ENCODE results near the gene ZNF793. TPM values are rescaled to one million over a fixed set of nuclear protein-coding genes. Genes with fewer than 3 reads are reported as not detected.

The ZNF793 gene
- total and polyA plus RNA-seq, 9 of the 15 experiments (the other 6 are each of a cell fraction or from before 2014, with no cell fraction given): 0.02 to 0.04 (median 0.03) TPM; not detected in 6

GRCh38 chr19:37466798-37467607, 39.7 kb upstream of the ZNF793 start, which contains the start of gene ZNF569 (continued):
- TF ChIP-seq, protein P1, sequence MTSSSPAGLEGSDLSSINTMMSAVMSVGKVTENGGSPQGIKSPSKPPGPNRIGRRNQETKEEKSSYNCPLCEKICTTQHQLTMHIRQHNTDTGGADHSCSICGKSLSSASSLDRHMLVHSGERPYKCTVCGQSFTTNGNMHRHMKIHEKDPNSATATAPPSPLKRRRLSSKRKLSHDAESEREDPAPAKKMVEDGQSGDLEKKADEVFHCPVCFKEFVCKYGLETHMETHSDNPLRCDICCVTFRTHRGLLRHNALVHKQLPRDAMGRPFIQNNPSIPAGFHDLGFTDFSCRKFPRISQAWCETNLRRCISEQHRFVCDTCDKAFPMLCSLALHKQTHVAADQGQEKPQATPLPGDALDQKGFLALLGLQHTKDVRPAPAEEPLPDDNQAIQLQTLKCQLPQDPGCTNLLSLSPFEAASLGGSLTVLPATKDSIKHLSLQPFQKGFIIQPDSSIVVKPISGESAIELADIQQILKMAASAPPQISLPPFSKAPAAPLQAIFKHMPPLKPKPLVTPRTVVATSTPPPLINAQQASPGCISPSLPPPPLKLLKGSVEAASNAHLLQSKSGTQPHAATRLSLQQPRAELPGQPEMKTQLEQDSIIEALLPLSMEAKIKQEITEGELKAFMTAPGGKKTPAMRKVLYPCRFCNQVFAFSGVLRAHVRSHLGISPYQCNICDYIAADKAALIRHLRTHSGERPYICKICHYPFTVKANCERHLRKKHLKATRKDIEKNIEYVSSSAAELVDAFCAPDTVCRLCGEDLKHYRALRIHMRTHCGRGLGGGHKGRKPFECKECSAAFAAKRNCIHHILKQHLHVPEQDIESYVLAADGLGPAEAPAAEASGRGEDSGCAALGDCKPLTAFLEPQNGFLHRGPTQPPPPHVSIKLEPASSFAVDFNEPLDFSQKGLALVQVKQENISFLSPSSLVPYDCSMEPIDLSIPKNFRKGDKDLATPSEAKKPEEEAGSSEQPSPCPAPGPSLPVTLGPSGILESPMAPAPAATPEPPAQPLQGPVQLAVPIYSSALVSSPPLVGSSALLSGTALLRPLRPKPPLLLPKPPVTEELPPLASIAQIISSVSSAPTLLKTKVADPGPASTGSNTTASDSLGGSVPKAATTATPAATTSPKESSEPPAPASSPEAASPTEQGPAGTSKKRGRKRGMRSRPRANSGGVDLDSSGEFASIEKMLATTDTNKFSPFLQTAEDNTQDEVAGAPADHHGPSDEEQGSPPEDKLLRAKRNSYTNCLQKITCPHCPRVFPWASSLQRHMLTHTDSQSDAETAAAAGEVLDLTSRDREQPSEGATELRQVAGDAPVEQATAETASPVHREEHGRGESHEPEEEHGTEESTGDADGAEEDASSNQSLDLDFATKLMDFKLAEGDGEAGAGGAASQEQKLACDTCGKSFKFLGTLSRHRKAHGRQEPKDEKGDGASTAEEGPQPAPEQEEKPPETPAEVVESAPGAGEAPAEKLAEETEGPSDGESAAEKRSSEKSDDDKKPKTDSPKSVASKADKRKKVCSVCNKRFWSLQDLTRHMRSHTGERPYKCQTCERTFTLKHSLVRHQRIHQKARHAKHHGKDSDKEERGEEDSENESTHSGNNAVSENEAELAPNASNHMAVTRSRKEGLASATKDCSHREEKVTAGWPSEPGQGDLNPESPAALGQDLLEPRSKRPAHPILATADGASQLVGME (CRISPR knock-in tag; IDR thresholded peaks at IDR 0.05): no peak
- TF ChIP-seq ZFP36 (IDR thresholded peaks at IDR 0.05; ENCODE audit: low read depth, low read length, partially characterized antibody) (no peak), ZNF551 (CRISPR knock-in tag; IDR thresholded peaks at IDR 0.05) (no peak), POLR2G (IDR thresholded peaks at IDR 0.05; ENCODE audit: low read depth, low read length) (peak; percentile 96), FOXK1 (CRISPR knock-in tag; IDR thresholded peaks at IDR 0.05; ENCODE audit: borderline replicate concordance) (no peak), ZNF77 (CRISPR knock-in tag; IDR thresholded peaks at IDR 0.05) (no peak), MAFK (IDR thresholded peaks at IDR 0.05; ENCODE audit: low read length) (no peak), HCFC1 (IDR thresholded peaks at IDR 0.05; ENCODE audit: low read depth, low read length) (peak; percentile 91), ZKSCAN3 (CRISPR knock-in tag; IDR thresholded peaks at IDR 0.05) (no peak), KDM4B (IDR thresholded peaks at IDR 0.05; ENCODE audit: borderline replicate concordance in 2 of 2, low read depth in 1 of 2) (peak in 1 of 2 experiments; percentile 89; a peak in 1 of 4 replicates), TAF9B (IDR thresholded peaks at IDR 0.05; ENCODE audit: partially characterized antibody) (no peak), RCOR1 (IDR thresholded peaks at IDR 0.05; ENCODE audit: borderline replicate concordance in 1 of 2, low read depth in 2 of 2, low read length in 2 of 2) (peak in 1 of 2 experiments; percentile 19; a peak in 1 of 4 replicates), MAZ (CRISPR knock-in tag; conservative IDR thresholded peaks at IDR 0.05 in 1 of 2, IDR thresholded peaks at IDR 0.05 in 1 of 2) (peak; percentile 33 to 50; a peak in 2 of 4 replicates), FOXK2 (conservative IDR thresholded peaks at IDR 0.05 in 1 of 2, IDR thresholded peaks at IDR 0.05 in 1 of 2; ENCODE audit: low read depth in 2 of 2) (0 out of 4 replicates have a peak, but pooled peaks of 1 of the 2 experiments have one; percentile 6), ZNF431 (CRISPR knock-in tag; IDR thresholded peaks at IDR 0.05) (no peak), DLX4 (CRISPR knock-in tag; IDR thresholded peaks at IDR 0.05) (no peak), SIX5 (IDR thresholded peaks at IDR 0.05; ENCODE audit: borderline replicate concordance in 1 of 2, insufficient read depth in 1 of 2, low read depth in 1 of 2, low read length in 2 of 2) (peak; percentile 71 to 81), ELF4 (CRISPR knock-in tag; IDR thresholded peaks at IDR 0.05) (no peak), JUND (IDR thresholded peaks at IDR 0.05; ENCODE audit: borderline replicate concordance, low read depth, low read length) (no peak), JUND (tag; IDR thresholded peaks at IDR 0.05; ENCODE audit: borderline replicate concordance, low read depth, low read length) (no peak; the same call in 2 of the 3 replicates), ZNF274 (IDR thresholded peaks at IDR 0.05; ENCODE audit: borderline replicate concordance, low read depth, low read length) (no peak), TCFL5 (CRISPR knock-in tag; conservative IDR thresholded peaks at IDR 0.05) (no peak)

All from K562 (cell line).